GM18519 (cell line): ENCODE data around the gene FMOD.
"Not testable (repeated sequence)": the region's sequence is repeated elsewhere in the genome, so short reads cannot be mapped to it uniquely, and the experiment has no call there.

Source experiments
- ATAC-seq: cut with Tn5 transposase; IDR thresholded peaks from one replicate; pipeline ENCODE4 v1.9.1; 2021; ENCODE audit warnings: mild to moderate bottlenecking, moderate library complexity; ENCODE audit not compliant: unreplicated experiment, low FRiP score

FMOD gene

GRCh38 chr1:203307641-203308126 is 43.2 kb downstream of the FMOD start:
- no peak for ATAC-seq

DNA sequence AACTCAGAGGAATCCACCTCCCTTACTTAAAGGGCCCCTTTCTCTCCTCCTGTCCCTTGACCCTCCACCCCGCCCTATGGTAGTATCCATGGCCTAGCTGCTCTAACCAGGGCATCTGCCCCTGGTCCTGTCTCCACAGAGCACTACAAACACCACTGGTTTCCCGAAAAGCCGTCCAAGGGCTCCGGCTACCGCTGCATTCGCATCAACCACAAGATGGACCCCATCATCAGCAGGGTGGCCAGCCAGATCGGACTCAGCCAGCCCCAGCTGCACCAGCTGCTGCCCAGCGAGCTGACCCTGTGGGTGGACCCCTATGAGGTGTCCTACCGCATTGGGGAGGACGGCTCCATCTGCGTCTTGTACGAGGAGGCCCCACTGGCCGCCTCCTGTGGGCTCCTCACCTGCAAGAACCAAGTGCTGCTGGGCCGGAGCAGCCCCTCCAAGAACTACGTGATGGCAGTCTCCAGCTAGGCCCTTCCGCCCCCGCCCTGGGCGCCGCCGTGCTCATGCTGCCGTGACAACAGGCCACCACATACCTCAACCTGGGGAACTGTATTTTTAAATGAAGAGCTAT is 43.9 kb downstream of the FMOD start:
- ATAC-seq, result no peak

- ATAC-seq, result no peak
Measured at GRCh38 chr1:203306089-203306964, 44.6 kb downstream of the FMOD start.

DNA sequence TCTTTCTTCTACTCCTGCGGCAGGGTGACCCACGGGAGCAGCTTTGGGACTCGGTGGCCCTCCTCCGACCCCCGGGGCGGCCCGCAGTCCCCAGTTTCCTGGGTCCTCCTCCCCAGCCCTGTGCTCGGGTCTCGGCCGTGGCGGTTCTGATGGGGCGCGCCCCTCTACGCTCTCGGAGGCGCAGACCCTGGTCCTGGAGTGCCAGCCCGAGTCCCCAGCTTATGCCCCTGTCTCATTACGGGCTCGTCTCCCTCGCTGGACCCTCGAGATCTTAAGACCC is 45.2 kb downstream of the FMOD start:
- no peak for ATAC-seq

DNA sequence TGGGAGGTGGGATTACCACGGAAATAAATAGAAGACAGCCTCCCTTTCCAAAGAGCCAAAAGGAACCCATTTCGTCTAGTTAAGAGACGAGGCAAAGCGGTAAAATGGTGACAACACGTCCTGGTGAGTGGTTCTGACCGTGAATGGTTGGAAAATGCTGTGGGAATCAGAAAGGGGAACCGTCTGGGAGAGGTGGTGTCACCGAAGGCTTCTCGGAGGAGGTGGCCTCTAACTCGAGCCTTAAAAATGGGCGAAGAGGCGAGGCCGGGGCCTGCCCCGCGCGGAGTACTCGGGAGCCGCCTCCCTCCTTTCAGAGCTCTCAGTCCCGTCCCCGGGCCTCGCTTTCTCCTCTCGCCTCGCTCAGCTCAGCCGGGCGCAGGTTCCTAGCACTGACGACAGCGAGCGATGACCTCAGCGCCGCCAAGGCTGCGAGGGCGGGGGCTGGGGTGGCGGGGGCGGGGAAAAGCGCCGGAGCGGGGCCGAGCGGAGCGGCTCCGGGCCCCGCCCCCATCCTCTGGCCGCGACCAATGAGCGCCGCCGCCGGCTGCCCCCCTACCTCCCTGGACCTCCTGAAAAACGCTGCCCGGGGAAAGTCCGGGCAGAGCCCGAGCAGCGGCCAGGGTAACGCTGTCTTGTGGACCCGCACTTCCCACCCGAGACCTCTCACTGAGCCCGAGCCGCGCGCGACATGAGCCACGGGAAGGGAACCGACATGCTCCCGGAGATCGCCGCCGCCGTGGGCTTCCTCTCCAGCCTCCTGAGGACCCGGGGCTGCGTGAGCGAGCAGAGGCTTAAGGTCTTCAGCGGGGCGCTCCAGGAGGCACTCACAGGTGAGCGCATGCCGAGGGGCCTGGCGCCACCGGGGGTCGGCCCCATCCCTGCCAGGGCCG is 45.8 kb downstream of the FMOD start, which contains the start of gene BTG2:
Gene BTG2, plus strand, starts transcription at position 601 of the 890 bp plus-strand sequence. Its CDS starts 88 bp downstream, at position 689.
- peak; percentile 56 for ATAC-seq

DNA sequence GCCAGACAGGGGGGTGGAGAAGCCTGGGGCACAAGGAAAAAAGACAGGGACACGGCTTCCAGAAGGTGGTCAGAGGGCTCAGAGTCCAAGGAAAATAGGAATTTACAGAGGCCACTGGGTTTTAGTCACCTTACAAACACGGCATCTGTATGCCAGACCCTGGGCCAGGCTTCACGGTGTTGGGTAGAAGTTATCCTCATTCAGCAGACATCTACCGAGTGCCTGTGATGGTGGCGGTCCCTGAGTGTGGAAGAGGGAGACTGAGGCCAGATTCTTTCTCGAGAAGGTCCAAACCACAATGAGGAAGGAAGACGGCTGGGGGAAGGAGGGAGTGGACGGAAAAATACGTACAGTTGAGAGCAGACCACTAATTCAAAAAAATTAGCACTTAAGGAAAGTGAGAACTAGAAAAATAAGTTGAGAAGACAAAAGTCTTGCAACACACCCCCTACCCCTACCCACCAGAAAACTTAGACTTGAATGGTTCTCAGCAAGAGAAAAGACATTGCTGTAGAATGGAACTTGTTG is 46.5 kb downstream of the FMOD start:
- no peak for ATAC-seq

- ATAC-seq, result no peak
Measured at GRCh38 chr1:203302894-203303293, 48.0 kb downstream of the FMOD start.

DNA sequence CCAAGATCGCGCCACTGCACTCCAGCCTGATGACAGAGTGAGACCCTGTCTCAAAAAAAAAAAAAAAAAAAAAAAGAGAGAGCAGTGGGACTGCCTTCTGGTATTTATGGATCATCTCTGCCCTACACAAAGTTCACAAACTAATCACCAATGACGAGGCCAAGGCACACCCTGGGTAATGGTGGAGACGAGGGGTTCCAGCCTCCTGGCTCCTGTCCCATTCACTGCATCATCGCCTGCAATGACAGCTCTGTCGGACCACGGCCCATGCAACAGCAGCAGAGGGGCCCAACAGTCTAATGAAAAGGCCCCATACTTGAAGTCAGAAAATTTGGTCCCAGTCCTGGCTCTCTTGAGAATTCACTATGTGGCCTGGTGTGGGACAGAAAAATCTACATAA is 48.5 kb downstream of the FMOD start:
- no peak for ATAC-seq

DNA sequence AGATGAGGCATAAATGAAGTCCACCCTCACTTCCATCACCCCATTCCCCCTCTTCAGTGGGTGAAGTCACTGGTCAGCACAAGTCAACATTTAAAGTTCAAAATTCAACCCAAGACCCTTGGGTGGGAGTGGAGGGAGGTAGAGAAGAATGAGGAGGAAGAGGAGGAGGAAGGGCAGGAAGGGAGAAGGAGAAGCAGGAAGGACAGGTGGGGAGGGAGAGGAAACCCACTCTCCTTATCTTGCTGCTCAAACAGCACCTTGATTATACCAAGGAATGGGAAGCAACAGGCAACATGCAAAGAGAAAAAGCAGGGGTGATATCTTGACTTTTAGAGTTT is 49.6 kb downstream of the FMOD start:
- no peak for ATAC-seq

GRCh38 chr1:203300441-203301330 is 50.2 kb downstream of the FMOD start:
- ATAC-seq, result no peak

DNA sequence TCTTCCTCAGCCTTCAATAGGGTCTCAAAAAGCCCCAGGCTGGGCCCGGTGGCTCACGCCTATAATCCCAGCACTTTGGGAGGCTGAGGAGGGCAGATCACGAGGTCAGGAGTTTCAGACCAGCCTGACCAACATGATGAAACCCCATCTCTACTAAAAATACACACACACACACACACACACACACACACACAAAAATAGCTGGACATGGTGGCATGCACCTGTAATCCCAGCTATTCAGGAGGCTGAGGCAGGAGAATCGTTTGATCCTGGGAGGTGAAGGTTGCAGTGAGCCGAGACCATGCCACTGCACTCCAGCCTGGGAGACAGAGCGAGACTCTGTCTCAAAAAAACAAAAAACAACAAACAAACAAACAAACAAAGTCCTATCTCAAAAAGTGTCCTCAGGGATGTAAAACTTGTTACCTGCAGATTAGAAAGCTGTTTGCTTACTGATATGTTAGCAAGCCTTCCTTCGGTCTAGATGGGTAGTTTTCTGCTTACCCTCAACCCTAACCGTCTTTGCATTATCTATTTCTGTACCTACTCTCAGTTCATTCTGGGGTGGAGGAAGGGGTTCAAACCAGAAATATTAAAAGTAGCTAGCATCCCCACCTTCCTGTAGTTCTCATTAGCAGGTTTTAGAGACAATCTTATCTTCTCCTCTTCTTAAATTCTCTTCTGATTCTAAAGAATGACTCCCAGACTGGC is 51.0 kb downstream of the FMOD start:
- ATAC-seq, result not testable (repeated sequence)

DNA sequence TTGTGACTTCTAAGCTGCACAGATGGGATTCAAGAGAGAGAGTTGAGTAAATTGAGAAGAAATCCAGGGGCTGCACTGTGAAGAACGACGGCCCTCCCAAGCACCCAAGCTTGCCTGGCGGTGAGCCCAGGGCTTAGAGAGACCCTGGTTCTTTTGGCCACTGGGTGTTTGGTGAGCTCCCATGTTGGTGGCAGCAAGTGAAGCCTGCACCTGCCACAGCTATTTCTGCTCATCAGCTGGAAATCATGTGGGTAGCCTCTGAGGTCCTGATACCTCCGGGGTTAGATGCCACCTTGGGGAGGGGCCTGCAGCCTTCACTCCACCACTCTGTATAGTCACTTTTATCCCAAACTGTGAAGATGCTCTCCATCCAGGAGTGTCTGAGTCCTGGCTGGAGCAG is 51.8 kb downstream of the FMOD start:
- ATAC-seq, result no peak

GRCh38 chr1:203296460-203297073 is 54.4 kb downstream of the FMOD start:
- ATAC-seq, result no peak

DNA sequence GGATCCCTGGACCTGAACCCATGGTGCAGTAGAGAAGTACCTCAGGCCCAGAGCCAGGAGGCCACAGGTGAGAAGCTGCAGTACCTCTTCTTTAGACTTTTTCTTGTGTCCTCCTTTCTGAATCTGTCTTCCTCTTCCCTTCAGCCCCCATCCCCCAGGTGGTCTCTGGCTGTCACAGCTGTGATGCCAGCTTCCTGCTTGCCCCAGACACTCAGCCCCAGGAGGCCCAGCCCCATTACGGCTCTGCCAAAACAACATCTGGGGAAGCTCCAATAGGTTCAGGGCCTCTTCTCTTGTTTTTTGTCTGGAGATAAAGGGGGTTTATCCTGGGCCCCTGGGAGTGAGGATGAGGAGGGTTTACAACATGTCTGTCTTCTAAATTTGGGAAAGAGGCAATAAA is 55.1 kb downstream of the FMOD start:
- ATAC-seq, result no peak

- ATAC-seq, result no peak
Measured at GRCh38 chr1:203291201-203292096, 59.5 kb downstream of the FMOD start.
